LNCAP (cell line): ENCODE data around the gene EIF3K.

Experiments used
- CTCF ChIP-seq: fragments of 450-650 bp; IDR thresholded peaks from 2 replicates; pipeline ENCODE4 v1.5.1; 2017; ENCODE audit warnings: mild to moderate bottlenecking

The EIF3K gene

GRCh38 chr19:38626401-38626800 is 7.4 kb downstream of the EIF3K start:
- no peak for TF ChIP-seq CTCF

GRCh38 chr19:38629568-38629967 is 10.6 kb downstream of the EIF3K start:
- no peak for TF ChIP-seq CTCF

GRCh38 chr19:38632476-38633213 is 13.7 kb downstream of the EIF3K start:
- TF ChIP-seq CTCF = no peak

GRCh38 chr19:38634757-38635482 is 15.9 kb downstream of the EIF3K start:
- peak; percentile 97 for TF ChIP-seq CTCF

- TF ChIP-seq CTCF = no peak
Measured at GRCh38 chr19:38635483-38636399, 16.8 kb downstream of the EIF3K start.

GRCh38 chr19:38638461-38638860 is 19.5 kb downstream of the EIF3K start:
- TF ChIP-seq CTCF = no peak

- TF ChIP-seq CTCF = no peak
Measured at GRCh38 chr19:38639679-38640078, 20.7 kb downstream of the EIF3K start.
